ENCODE data around the gene CPD. TPM values are rescaled to one million over a fixed set of nuclear protein-coding genes. Genes with fewer than 3 reads are reported as not detected.

CPD gene
- 29.9 and 53.0 TPM in 2 replicates for total RNA-seq

DNA sequence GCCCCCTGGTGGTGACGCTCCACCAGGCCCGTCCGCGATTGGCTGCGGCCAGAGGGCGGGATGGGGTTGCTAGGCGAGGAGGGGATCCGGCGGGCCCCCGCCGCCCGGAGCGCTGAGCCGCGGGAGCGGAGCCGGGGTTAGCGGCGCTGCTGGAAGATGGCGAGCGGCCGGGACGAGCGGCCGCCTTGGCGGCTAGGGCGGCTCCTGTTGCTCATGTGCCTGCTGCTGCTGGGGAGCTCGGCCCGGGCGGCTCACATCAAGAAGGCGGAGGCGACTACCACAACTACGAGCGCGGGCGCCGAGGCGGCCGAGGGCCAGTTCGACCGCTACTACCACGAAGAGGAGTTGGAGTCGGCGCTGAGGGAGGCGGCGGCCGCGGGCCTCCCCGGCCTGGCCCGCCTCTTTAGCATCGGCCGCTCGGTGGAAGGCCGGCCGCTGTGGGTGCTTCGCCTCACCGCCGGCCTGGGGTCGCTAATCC, at the start of gene CPD:
TSS of gene CPD (plus strand) at position 103 of the 478 bp plus-strand sequence. CDS start at position 157, 54 bp downstream.

DNA sequence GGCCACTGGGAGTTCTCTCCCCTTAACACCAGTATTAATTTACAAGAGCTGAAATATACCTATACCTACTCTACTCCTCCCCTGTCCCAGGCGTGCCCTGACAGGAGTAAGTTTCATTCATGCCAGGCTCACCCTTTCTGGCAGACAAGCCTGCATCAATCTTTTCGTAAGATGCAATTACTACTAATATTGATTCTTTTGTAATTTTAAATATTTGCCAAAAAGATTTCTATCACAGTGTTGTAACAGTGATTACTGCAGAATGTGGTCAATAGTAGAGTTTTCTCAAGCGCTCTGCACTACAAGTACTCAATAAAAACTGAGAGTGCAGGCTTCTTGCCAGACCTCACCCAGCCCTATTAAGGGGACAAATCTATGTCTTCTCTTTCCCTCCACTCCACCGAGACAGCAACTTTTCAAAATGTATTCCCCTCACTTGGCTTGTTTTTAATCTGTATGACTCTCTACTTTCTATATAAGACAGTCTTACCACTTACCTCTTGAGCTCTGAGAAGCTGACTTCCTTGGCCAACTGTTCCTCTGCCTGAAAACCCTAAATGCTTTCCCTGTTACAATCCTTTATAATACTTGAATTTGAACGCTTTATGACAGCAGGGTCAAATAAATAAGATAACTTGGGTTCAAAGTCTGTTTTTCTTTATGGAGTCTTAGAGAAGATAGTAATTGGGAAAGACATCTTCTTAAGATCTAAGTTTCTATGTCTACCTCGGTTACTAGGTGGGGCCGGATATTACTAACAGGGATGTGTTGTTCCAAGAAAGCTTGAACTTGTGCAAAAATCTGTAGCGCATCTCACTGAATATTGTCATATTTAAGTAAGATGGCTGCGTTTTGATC, 45.0 kb upstream of the CPD start, which contains the start of gene TMIGD1:
TSS of gene TMIGD1 (minus strand) at position 555 of the 858 bp plus-strand sequence. CDS start 1,924 bp downstream, outside the sequence.

DNA sequence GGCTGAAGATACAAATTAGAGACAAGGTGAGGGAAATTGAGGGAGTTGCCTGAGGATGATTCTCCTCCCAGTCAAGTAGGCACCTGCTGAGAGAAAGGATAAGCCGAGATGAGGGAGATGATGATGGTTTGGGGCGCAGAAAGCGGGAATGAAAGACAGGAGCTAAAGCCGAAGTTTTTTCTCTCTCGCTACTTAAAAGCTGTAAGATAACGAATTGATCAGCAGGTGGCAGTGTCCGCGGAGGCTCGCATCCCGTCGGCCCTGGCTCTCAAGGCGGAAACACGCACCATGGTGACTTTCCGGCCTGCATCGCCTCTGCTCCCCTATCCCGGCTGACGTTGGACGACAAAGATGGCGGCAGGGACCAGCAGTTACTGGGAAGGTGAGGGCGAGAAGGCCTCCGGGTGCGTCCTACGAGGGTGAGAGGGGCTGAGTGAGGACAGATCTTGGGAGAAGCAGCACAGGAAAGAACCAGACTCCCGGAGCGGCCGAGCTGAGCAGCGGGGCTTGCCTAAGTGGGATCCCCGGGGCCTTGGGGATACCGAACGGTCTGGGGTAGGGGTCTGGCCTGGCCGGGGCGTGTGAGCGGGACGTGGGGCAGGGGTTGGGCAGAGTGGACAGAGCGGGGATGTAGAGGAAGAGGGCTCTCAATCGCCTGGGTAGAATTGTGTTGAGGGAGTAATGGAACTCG, 98.5 kb downstream of the CPD start, which contains the start of gene GOSR1:
TSS of gene GOSR1 (plus strand) at position 326 of the 691 bp plus-strand sequence. CDS start at position 352, 26 bp downstream.

Other genes starting within 250 kb of the CPD start
- gene SLC6A4, start 143.2 kb upstream of the CPD start, total RNA-seq, result not detected in 2 replicates
- 22.7 and 23.5 TPM in 2 replicates for gene BLMH, start 87.0 kb upstream of the CPD start, total RNA-seq
- not detected in 2 replicates for gene TMIGD1, start 44.9 kb upstream of the CPD start, total RNA-seq
- 23.2 and 28.5 TPM in 2 replicates for gene GOSR1, start 98.5 kb downstream of the CPD start, total RNA-seq

All from bronchus fibroblast of lung (primary cell).